Esophagus muscularis mucosa (tissue), 4 donors: ENCODE results near the gene CAPZA3.

Experiments
- CTCF ChIP-seq, 3 experiments: fragments of 200-600 bp in 2 of 3; fragments of 450-650 bp in 1 of 3; sonication (generic) in 2 of 3; IDR thresholded peaks; one replicate each; pipeline ENCODE4 v1.5.1; 2017 to 2019; ENCODE audit warnings: antibody characterized with exemption in 3 of 3, mild to moderate bottlenecking in 2 of 3, moderate library complexity in 1 of 3
- EP300 ChIP-seq: sonication (generic); formaldehyde crosslinking; IDR thresholded peaks from one replicate; pipeline ENCODE4 v1.6.1; 2017; ENCODE audit warnings: antibody characterized with exemption
- POLR2A ChIP-seq: fragments of 450-650 bp; IDR thresholded peaks from one replicate; pipeline ENCODE4 v1.6.1; 2017; ENCODE audit warnings: antibody characterized with exemption, moderate library complexity, mild to moderate bottlenecking, low read depth
- POLR2AphosphoS5 ChIP-seq, 2 donors: sonication (generic); formaldehyde crosslinking; IDR thresholded peaks; one replicate each; pipeline ENCODE4 v1.6.1; 2017; ENCODE audit warnings: antibody characterized with exemption in 2 of 2

GRCh38 chr12:18755341-18755740 is 17.4 kb downstream of the CAPZA3 start:
- TF ChIP-seq CTCF (IDR thresholded peaks at IDR 0.05) (no peak), POLR2A (no peak), POLR2AphosphoS5 (IDR thresholded peaks at IDR 0.05) (no peak), EP300 (no peak)
